ENCODE results near the gene SNRPE. TPM values are rescaled to one million over a fixed set of nuclear protein-coding genes. Genes with fewer than 3 reads are reported as not detected.

SNRPE gene
- total RNA-seq, 1 experiment from 2014 or later, result 326 TPM

DNA sequence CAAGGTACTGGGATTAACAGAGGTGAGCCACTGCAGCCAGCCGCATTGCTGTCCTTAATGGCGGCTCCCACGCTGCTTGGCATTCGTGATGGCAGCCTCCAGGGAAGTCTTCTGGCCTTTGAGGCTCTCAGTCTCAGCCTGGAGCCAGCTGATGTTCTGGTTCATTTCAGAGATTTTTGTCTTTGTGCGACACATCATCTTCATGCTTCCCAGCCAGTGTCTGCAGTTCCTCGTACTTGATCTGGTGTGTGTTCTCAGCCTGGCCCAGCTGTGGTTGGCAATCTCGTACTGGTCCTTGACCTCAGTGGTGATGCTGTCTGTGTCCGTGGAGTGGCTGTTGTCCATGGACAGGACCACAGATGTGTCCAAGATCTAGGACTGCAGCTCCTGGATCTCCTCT, 11.7 kb downstream of the SNRPE start:
- H3T11ph ChIP-seq (ENCODE audit: low read length), result no peak overlapping the region
- no peak overlapping the region for H3K27ac ChIP-seq (ENCODE audit: insufficient read length, low read depth, low read length)
- peaks cover 13 to 18% of the 10 kb centered on the region in 2 experiments for H3K4me1 Mint-ChIP-seq
- H3K9me3 ChIP-seq (ENCODE audit: control insufficient read depth, low read depth, low read length), result no peaks in the 10 kb centered on the region
- H3K36me3 Mint-ChIP-seq (ENCODE audit: insufficient read depth in 1 of 3, low read depth in 3 of 3), result peaks cover 26 to 51% (median 46%) of the 10 kb centered on the region in 3 experiments
- no peaks in the 10 kb centered on the region for H4K20me1 ChIP-seq (ENCODE audit: control insufficient read depth, insufficient read depth, insufficient read length)
- no peak overlapping the region for H3K14ac ChIP-seq (ENCODE audit: insufficient read depth, low read length)
- WGBS (ENCODE audit: extremely low coverage, insufficient read length, low lambda C conversion rate), result no CpG with 5 or more reads among the region's 8 CpGs
- no peak overlapping the region for H3K4me2 ChIP-seq (ENCODE audit: insufficient read depth, insufficient read length, low read length)
- DNase-seq, result no peak
- no peaks in the 10 kb centered on the region for H3K23me2 ChIP-seq (ENCODE audit: insufficient read length, low read depth, low read length, poor library complexity, severe bottlenecking)
- TF ChIP-seq, protein P1, sequence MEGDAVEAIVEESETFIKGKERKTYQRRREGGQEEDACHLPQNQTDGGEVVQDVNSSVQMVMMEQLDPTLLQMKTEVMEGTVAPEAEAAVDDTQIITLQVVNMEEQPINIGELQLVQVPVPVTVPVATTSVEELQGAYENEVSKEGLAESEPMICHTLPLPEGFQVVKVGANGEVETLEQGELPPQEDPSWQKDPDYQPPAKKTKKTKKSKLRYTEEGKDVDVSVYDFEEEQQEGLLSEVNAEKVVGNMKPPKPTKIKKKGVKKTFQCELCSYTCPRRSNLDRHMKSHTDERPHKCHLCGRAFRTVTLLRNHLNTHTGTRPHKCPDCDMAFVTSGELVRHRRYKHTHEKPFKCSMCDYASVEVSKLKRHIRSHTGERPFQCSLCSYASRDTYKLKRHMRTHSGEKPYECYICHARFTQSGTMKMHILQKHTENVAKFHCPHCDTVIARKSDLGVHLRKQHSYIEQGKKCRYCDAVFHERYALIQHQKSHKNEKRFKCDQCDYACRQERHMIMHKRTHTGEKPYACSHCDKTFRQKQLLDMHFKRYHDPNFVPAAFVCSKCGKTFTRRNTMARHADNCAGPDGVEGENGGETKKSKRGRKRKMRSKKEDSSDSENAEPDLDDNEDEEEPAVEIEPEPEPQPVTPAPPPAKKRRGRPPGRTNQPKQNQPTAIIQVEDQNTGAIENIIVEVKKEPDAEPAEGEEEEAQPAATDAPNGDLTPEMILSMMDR (conservative IDR thresholded peaks at IDR 0.05), result no peak
- no peaks in the 10 kb centered on the region for H3K79me2 ChIP-seq (ENCODE audit: insufficient read depth, low read length)
- H2BK12ac ChIP-seq (ENCODE audit: insufficient read length, low read depth, low read length), result no peak overlapping the region
- H3K4me1 ChIP-seq (ENCODE audit: insufficient read depth, low read length), result peaks cover 2% of the 10 kb centered on the region; the same call in 1 of the 2 replicates
- H4K91ac ChIP-seq (ENCODE audit: insufficient read length, low read depth, low read length), result no peak overlapping the region
- H3K9me3 Mint-ChIP-seq, result no peaks in the 10 kb centered on the region
- no peak overlapping the region for H2BK120ac ChIP-seq (ENCODE audit: low read depth, low read length, poor library complexity, severe bottlenecking)
- H3K4ac ChIP-seq (ENCODE audit: low read depth, low read length), result no peak overlapping the region
- no peak overlapping the region for H2AFZ ChIP-seq (ENCODE audit: low read length)
- H3K4me3 Mint-ChIP-seq, result no peak overlapping the region
- H2BK20ac ChIP-seq (ENCODE audit: low read depth, low read length, poor library complexity, severe bottlenecking), result no peak overlapping the region
- no peak overlapping the region for H2AK5ac ChIP-seq (ENCODE audit: insufficient read length, low read length)
- H3K23ac ChIP-seq (ENCODE audit: insufficient read length, low read depth, low read length), result no peak overlapping the region
- no peaks in the 10 kb centered on the region for H3K27me3 Mint-ChIP-seq (ENCODE audit: low read depth)
- H3K18ac ChIP-seq (ENCODE audit: insufficient read length, low read depth, low read length), result no peak overlapping the region
- H3K27me3 ChIP-seq (ENCODE audit: insufficient read depth, low read length), result no peaks in the 10 kb centered on the region
- no peak overlapping the region for H3K9ac ChIP-seq (ENCODE audit: extremely low read depth, insufficient read length, low read length)
- no peak overlapping the region for H2BK5ac ChIP-seq (ENCODE audit: insufficient read length, low read length)
- no peak overlapping the region for H4K8ac ChIP-seq (replicated peaks; ENCODE audit: insufficient read length, low read depth, low read length)
- no peak overlapping the region for H3K56ac ChIP-seq (ENCODE audit: insufficient read length, low read depth, low read length)
- H2BK15ac ChIP-seq (ENCODE audit: low read depth, low read length), result no peak overlapping the region
- H3K27ac Mint-ChIP-seq, result no peak overlapping the region
- H3K79me1 ChIP-seq (ENCODE audit: insufficient read depth, low read depth, low read length, poor library complexity, severe bottlenecking), result peaks cover 5% of the 10 kb centered on the region
- no peak overlapping the region for H4K5ac ChIP-seq (ENCODE audit: insufficient read length, low read depth, low read length)

All from H9 (cell line).